Astrocyte (in vitro differentiated cells and primary cell): ENCODE results near the gene CDKAL1. TPM values are rescaled to one million over a fixed set of nuclear protein-coding genes. Genes with fewer than 3 reads are reported as not detected.

Experiments used
- DNase-seq: peaks from one replicate; pipeline ENCODE4 v3.0.0-alpha.2; 2010; ENCODE audit warnings: low read depth
- FAIRE-seq: peaks from 2 replicates; lab custom pipeline; 2011; peaks lifted over from hg19 to GRCh38; lab: Jason Lieb, UNC
- H2AFZ ChIP-seq: 2 replicates; pipeline ENCODE4 v1.6.0; 2012; ENCODE audit warnings: low read depth, low read length, inconsistent platforms
- H3K27ac ChIP-seq: 2 replicates; pipeline ENCODE4 v1.5.1; 2011; ENCODE audit warnings: low read depth, low read length, inconsistent platforms
- H3K27me3 ChIP-seq: 2 replicates; pipeline ENCODE4 v1.6.0; 2011; ENCODE audit warnings: low read length, inconsistent platforms; ENCODE audit not compliant: insufficient read depth
- H3K36me3 ChIP-seq: 2 replicates; pipeline ENCODE4 v1.5.1; 2011; ENCODE audit warnings: low read length, inconsistent platforms; ENCODE audit not compliant: insufficient read depth
- H3K4me1 ChIP-seq: 2 replicates; pipeline ENCODE4 v1.5.1; 2011; ENCODE audit warnings: low read length, inconsistent platforms; ENCODE audit not compliant: insufficient read depth
- H3K4me2 ChIP-seq: 2 replicates; pipeline ENCODE4 v1.6.0; 2012; ENCODE audit warnings: low read length, inconsistent platforms
- H3K4me3 ChIP-seq: 2 replicates; pipeline ENCODE4 v1.5.1; 2011; ENCODE audit warnings: low read depth, mild to moderate bottlenecking, low read length, inconsistent platforms; ENCODE audit not compliant: insufficient read depth
- H3K79me2 ChIP-seq: 2 replicates; pipeline ENCODE4 v1.6.0; 2012; ENCODE audit warnings: mild to moderate bottlenecking, low read length, inconsistent platforms; ENCODE audit not compliant: insufficient read depth
- H3K9ac ChIP-seq: 2 replicates; pipeline ENCODE4 v1.6.0; 2012; ENCODE audit warnings: mild to moderate bottlenecking, low read length, inconsistent platforms
- H3K9me3 ChIP-seq: 2 replicates; pipeline ENCODE4 v1.5.1; 2012; ENCODE audit warnings: low read depth, mild to moderate bottlenecking, low read length, inconsistent platforms; ENCODE audit not compliant: insufficient read depth
- H4K20me1 ChIP-seq: 2 replicates; pipeline ENCODE4 v1.6.0; 2012; ENCODE audit warnings: low read length, inconsistent platforms; ENCODE audit not compliant: insufficient read depth
- H3K27ac Mint-ChIP-seq: one replicate; pipeline ENCODE4 v1.8.0; 2021; ENCODE audit warnings: mild to moderate bottlenecking, mixed read lengths; ENCODE audit not compliant: unreplicated experiment
- H3K27me3 Mint-ChIP-seq: one replicate; pipeline ENCODE4 v1.8.0; 2021; ENCODE audit warnings: low read depth, mixed read lengths; ENCODE audit not compliant: unreplicated experiment
- H3K36me3 Mint-ChIP-seq: one replicate; pipeline ENCODE4 v1.8.0; 2021; ENCODE audit warnings: low read depth, mixed read lengths; ENCODE audit not compliant: unreplicated experiment
- H3K4me1 Mint-ChIP-seq: one replicate; pipeline ENCODE4 v1.8.0; 2021; ENCODE audit warnings: low read depth, mixed read lengths; ENCODE audit not compliant: unreplicated experiment
- H3K4me3 Mint-ChIP-seq: one replicate; pipeline ENCODE4 v1.8.0; 2021; ENCODE audit warnings: mild to moderate bottlenecking, moderate library complexity, mixed read lengths; ENCODE audit not compliant: unreplicated experiment
- H3K9me3 Mint-ChIP-seq: one replicate; pipeline ENCODE4 v1.8.0; 2021; ENCODE audit warnings: mild to moderate bottlenecking, mixed read lengths; ENCODE audit not compliant: unreplicated experiment
- EZH2 ChIP-seq: IDR thresholded peaks from 2 replicates; pipeline ENCODE4 v1.6.1; 2012; ENCODE audit warnings: mild to moderate bottlenecking, low read length, inconsistent platforms; ENCODE audit not compliant: insufficient read depth
- total RNA-seq: library from RNA; stranded (reverse); gene quantifications from 2 replicates; pipeline ENCODE4 v1.2.1, GENCODE V29; 2021
- TF ChIP-seq, protein P1 (sequence below): IDR thresholded peaks from 2 replicates; pipeline ENCODE4 v1.5.1; 2011; ENCODE audit warnings: low read depth, mild to moderate bottlenecking, inconsistent platforms, low read length, moderate library complexity; ENCODE audit not compliant: insufficient read depth

CDKAL1 gene
- total RNA-seq, 1 donor from 2014 or later, result 13.7 TPM

- Histone ChIP-seq H3K9ac (no peak overlapping the region), H3K27me3 (no peaks in the 10 kb centered on the region), H3K4me3 (no peak overlapping the region), H4K20me1 (no peaks in the 10 kb centered on the region), H3K4me2 (no peak overlapping the region), H3K27ac (no peak overlapping the region), H3K36me3 (no peaks in the 10 kb centered on the region), H3K9me3 (no peaks in the 10 kb centered on the region), H3K4me1 (no peaks in the 10 kb centered on the region), H3K79me2 (no peaks in the 10 kb centered on the region), H2AFZ (no peak overlapping the region)
- peaks cover 5% of the 10 kb centered on the region for H3K36me3 Mint-ChIP-seq
- H3K4me3 Mint-ChIP-seq, result no peak overlapping the region
- H3K27me3 Mint-ChIP-seq, result no peaks in the 10 kb centered on the region
- H3K4me1 Mint-ChIP-seq, result no peaks in the 10 kb centered on the region
- H3K27ac Mint-ChIP-seq, result no peak overlapping the region
- no peak for TF ChIP-seq EZH2
- DNase-seq (no peak), FAIRE-seq (no peak)
- H3K9me3 Mint-ChIP-seq, result no peaks in the 10 kb centered on the region
Measured at GRCh38 chr6:21219856-21220255, 685.6 kb downstream of the CDKAL1 start.

DNA sequence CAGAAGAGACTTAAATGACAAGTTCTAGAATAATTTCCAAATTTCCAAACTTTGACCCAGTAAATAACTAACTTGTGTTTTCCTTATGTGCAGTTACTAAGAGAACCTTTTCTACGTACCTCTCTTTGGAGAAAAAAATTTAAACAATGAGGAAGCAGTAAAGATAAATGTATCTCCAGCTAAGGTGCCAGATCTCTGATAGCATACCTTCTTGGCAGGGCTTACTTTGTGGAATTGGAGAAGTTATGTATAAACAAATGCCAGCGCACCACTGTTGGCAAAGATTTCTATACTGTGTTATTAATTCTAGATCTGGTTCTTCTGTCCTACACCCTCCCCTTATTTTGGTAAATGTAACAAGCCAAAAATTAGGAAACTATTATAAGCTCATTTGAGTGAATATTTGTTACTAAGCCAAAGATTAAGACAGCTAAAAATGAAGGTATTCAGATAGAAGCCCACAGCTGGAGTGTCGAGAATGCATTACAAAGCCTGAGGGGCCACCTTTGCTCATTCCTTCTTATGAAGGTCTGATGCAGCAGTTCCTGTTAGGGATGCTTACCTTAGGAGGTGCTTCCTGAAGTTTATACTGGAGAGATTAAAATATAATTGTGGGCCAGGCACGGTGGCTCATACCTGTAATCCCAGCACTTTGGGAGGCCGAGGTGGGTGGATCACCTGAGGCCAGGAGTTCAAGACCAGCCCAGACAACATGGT, 686.2 kb downstream of the CDKAL1 start:
- Histone ChIP-seq H3K27me3 (no peaks in the 10 kb centered on the region), H3K4me2 (no peak overlapping the region), H2AFZ (no peak overlapping the region), H3K9ac (no peak overlapping the region), H4K20me1 (no peaks in the 10 kb centered on the region), H3K36me3 (no peaks in the 10 kb centered on the region), H3K4me3 (no peak overlapping the region), H3K4me1 (no peaks in the 10 kb centered on the region), H3K79me2 (no peaks in the 10 kb centered on the region), H3K9me3 (no peaks in the 10 kb centered on the region), H3K27ac (no peak overlapping the region)
- Mint-ChIP-seq H3K4me1 (no peaks in the 10 kb centered on the region), H3K4me3 (no peak overlapping the region), H3K27me3 (no peaks in the 10 kb centered on the region), H3K9me3 (no peaks in the 10 kb centered on the region), H3K27ac (no peak overlapping the region), H3K36me3 (peaks cover 5% of the 10 kb centered on the region)
- TF ChIP-seq, protein P1, sequence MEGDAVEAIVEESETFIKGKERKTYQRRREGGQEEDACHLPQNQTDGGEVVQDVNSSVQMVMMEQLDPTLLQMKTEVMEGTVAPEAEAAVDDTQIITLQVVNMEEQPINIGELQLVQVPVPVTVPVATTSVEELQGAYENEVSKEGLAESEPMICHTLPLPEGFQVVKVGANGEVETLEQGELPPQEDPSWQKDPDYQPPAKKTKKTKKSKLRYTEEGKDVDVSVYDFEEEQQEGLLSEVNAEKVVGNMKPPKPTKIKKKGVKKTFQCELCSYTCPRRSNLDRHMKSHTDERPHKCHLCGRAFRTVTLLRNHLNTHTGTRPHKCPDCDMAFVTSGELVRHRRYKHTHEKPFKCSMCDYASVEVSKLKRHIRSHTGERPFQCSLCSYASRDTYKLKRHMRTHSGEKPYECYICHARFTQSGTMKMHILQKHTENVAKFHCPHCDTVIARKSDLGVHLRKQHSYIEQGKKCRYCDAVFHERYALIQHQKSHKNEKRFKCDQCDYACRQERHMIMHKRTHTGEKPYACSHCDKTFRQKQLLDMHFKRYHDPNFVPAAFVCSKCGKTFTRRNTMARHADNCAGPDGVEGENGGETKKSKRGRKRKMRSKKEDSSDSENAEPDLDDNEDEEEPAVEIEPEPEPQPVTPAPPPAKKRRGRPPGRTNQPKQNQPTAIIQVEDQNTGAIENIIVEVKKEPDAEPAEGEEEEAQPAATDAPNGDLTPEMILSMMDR, result no peak
- no peak for TF ChIP-seq EZH2
- no peak for FAIRE-seq
- DNase-seq, result peak; percentile 48

GRCh38 chr6:21222656-21223055, 688.4 kb downstream of the CDKAL1 start:
- Mint-ChIP-seq H3K4me3 (no peak overlapping the region), H3K9me3 (no peaks in the 10 kb centered on the region), H3K27ac (no peak overlapping the region), H3K4me1 (peaks cover 3% of the 10 kb centered on the region), H3K27me3 (no peaks in the 10 kb centered on the region), H3K36me3 (peaks cover 5% of the 10 kb centered on the region)
- Histone ChIP-seq H2AFZ (no peak overlapping the region), H4K20me1 (no peaks in the 10 kb centered on the region), H3K4me1 (peaks cover 1% of the 10 kb centered on the region), H3K9me3 (no peaks in the 10 kb centered on the region), H3K4me3 (no peak overlapping the region), H3K27ac (no peak overlapping the region), H3K9ac (no peak overlapping the region), H3K4me2 (no peak overlapping the region), H3K27me3 (no peaks in the 10 kb centered on the region), H3K36me3 (no peaks in the 10 kb centered on the region), H3K79me2 (no peaks in the 10 kb centered on the region)
- no peak for TF ChIP-seq EZH2
- TF ChIP-seq, protein P1, result no peak
- DNase-seq (no peak), FAIRE-seq (no peak)
